Tibial nerve (tissue), 3 donors: ENCODE results near the gene SUV39H1.

Source experiments
- POLR2A ChIP-seq, 2 donors: fragments of 450-650 bp; IDR thresholded peaks; one replicate each; pipeline ENCODE4 v1.6.1; 2017; ENCODE audit warnings: antibody characterized with exemption in 2 of 2, mild to moderate bottlenecking in 2 of 2, moderate library complexity in 2 of 2
- TF ChIP-seq, protein P1 (sequence below), 5 experiments: fragments of 200-600 bp in 3 of 5; fragments of 450-650 bp in 2 of 5; sonication (generic) in 3 of 5; IDR thresholded peaks; one replicate each; pipeline ENCODE4 v1.5.1; 2016 to 2019; ENCODE audit warnings: antibody characterized with exemption in 5 of 5, mild to moderate bottlenecking in 3 of 5, moderate library complexity in 2 of 5

DNA sequence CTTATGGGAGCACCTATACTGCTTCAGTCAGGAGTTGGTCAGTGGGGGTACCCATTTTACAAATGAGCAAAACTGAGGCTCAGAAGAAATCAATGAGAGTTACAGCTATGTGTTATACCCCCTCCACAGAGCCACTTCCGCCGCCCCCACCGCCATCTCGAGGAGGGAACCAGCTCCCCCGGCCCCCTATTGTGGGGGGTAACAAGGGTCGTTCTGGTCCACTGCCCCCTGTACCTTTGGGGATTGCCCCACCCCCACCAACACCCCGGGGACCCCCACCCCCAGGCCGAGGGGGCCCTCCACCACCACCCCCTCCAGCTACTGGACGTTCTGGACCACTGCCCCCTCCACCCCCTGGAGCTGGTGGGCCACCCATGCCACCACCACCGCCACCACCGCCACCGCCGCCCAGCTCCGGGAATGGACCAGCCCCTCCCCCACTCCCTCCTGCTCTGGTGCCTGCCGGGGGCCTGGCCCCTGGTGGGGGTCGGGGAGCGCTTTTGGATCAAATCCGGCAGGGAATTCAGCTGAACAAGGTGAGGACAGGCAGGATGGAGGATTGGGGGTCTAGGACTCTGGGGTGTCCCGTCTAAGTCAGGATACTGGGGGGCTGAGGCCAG, 7.9 kb upstream of the SUV39H1 start:
- TF ChIP-seq POLR2A (IDR thresholded peaks at IDR 0.05) = no peak
- TF ChIP-seq, protein P1, sequence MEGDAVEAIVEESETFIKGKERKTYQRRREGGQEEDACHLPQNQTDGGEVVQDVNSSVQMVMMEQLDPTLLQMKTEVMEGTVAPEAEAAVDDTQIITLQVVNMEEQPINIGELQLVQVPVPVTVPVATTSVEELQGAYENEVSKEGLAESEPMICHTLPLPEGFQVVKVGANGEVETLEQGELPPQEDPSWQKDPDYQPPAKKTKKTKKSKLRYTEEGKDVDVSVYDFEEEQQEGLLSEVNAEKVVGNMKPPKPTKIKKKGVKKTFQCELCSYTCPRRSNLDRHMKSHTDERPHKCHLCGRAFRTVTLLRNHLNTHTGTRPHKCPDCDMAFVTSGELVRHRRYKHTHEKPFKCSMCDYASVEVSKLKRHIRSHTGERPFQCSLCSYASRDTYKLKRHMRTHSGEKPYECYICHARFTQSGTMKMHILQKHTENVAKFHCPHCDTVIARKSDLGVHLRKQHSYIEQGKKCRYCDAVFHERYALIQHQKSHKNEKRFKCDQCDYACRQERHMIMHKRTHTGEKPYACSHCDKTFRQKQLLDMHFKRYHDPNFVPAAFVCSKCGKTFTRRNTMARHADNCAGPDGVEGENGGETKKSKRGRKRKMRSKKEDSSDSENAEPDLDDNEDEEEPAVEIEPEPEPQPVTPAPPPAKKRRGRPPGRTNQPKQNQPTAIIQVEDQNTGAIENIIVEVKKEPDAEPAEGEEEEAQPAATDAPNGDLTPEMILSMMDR (IDR thresholded peaks at IDR 0.05) = no peak
